ENCODE measurements around the gene SHOC2. TPM values are rescaled to one million over a fixed set of nuclear protein-coding genes. Genes with fewer than 3 reads are reported as not detected.

The SHOC2 gene
- total and polyA plus RNA-seq, 4 donors = 41.3 to 123 (median 48.8) TPM

DNA sequence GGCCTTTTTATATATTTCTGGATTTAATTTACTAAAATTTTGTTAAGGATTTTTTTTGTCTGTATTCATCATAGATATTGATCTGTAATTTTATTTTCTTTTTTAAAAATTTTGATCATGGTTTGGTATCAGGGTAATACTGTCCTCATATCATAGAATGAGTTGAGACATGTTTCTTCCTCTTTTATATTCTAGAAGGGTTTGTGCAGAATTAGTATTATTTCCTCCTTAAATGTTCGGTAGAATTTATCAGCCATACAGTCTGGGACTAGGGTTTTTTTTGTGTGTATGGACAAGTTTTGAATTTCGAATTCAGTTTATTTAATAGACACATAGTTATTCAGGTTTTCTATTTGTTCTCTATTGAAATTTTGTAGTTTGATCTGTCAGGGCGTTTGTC lies 54.0 kb downstream of the SHOC2 start:
- no CpG with 5 or more reads among the region's 3 CpGs for whole genome bisulfite sequencing (ENCODE audit: insufficient coverage)
- no peak overlapping the region for H3K27ac ChIP-seq (ENCODE audit: low read depth, low read length)
- DNase-seq (ENCODE audit: low read depth in 4 of 6, low spot score in 6 of 6) = no peak
- no peaks in the 10 kb centered on the region for H3K36me3 ChIP-seq (ENCODE audit: control insufficient read depth, insufficient read depth, low read length)
- H3K4me1 ChIP-seq (ENCODE audit: control insufficient read depth, insufficient read depth, low read length) = no peaks in the 10 kb centered on the region
- no peak overlapping the region for H3K4me3 ChIP-seq (ENCODE audit: low read depth, low read length)
- H3K27me3 ChIP-seq (ENCODE audit: control insufficient read depth, insufficient read depth, low read length) = no peaks in the 10 kb centered on the region
- H3K9me3 ChIP-seq (ENCODE audit: control insufficient read depth, insufficient read depth, low read length) = no peaks in the 10 kb centered on the region

DNA sequence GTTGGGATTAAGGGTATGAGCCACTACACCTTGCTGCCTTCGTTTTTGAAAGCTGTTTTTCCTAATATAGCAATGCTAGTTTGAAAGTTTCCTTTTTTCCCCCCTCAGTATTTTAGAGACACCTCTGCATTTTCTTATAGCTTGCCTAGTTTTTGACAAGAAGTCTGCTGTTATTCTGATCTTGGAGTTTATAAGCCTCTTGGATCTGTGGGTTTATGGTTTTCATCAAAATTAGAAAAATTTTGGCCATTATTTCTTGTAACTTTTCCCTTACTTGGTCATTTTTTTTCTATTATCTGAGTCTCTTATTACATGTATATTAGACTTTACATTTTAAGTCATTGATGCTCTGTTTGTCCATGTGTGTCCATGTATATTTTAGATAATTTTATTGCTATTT lies 57.2 kb downstream of the SHOC2 start:
- Histone ChIP-seq H3K4me3 (ENCODE audit: low read depth, low read length) (no peak overlapping the region), H3K4me1 (ENCODE audit: control insufficient read depth, insufficient read depth, low read length) (no peaks in the 10 kb centered on the region), H3K27ac (ENCODE audit: low read depth, low read length) (no peak overlapping the region), H3K9me3 (ENCODE audit: control insufficient read depth, insufficient read depth, low read length) (no peaks in the 10 kb centered on the region), H3K36me3 (ENCODE audit: control insufficient read depth, insufficient read depth, low read length) (no peaks in the 10 kb centered on the region), H3K27me3 (ENCODE audit: control insufficient read depth, insufficient read depth, low read length) (no peaks in the 10 kb centered on the region)
- no CpG with 5 or more reads among the region's 1 CpG for WGBS (ENCODE audit: insufficient coverage)
- DNase-seq (ENCODE audit: low read depth in 4 of 6, low spot score in 6 of 6) = no peak

DNA sequence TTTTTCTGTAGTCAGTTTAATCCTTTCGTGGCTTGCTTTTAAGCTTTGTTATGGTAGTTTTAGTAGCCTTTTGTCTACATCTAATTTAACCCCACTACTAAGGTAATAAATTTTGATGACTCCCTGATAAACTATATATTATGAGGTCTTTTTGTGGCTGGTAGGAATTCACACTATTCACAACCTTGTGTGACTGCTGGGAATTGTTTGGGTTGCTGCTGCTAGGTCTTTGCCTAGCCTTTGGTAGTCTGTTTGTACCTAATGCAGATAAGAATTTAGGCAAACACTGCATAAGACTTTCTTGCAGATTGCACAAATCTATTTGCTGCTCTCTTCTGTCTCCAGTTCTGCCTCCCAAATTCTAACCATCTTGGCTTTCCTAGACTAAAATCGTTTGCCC lies 58.3 kb downstream of the SHOC2 start:
- no CpG with 5 or more reads among the region's 2 CpGs for WGBS (ENCODE audit: insufficient coverage)
- Histone ChIP-seq H3K4me1 (ENCODE audit: control insufficient read depth, insufficient read depth, low read length) (no peaks in the 10 kb centered on the region), H3K36me3 (ENCODE audit: control insufficient read depth, insufficient read depth, low read length) (no peaks in the 10 kb centered on the region), H3K27ac (ENCODE audit: low read depth, low read length) (no peak overlapping the region), H3K27me3 (ENCODE audit: control insufficient read depth, insufficient read depth, low read length) (no peaks in the 10 kb centered on the region), H3K9me3 (ENCODE audit: control insufficient read depth, insufficient read depth, low read length) (no peaks in the 10 kb centered on the region), H3K4me3 (ENCODE audit: low read depth, low read length) (no peak overlapping the region)
- no peak for DNase-seq (ENCODE audit: low read depth in 4 of 6, low spot score in 6 of 6)

DNA sequence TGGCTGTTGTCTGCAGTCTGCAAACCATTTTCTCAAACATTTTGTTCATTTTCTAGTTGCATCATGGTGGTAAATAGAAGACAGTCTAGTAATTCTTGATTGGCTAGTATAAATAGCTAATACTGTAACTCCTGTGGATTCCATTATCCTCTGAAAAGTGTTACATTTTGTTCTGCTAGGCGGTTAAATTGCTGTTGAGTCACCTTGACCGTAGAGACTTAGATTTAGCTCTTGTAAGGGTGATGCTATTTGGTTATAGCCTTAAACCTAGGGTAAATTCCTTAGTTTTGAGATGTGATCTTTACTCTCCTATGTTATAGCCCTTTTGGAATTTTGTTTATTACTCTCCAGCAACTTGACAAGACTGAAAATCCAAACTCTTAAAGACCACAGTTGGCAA lies 58.8 kb downstream of the SHOC2 start:
- WGBS (ENCODE audit: insufficient coverage) = no CpG with 5 or more reads among the region's 2 CpGs
- H3K4me1 ChIP-seq (ENCODE audit: control insufficient read depth, insufficient read depth, low read length) = no peaks in the 10 kb centered on the region

DNA sequence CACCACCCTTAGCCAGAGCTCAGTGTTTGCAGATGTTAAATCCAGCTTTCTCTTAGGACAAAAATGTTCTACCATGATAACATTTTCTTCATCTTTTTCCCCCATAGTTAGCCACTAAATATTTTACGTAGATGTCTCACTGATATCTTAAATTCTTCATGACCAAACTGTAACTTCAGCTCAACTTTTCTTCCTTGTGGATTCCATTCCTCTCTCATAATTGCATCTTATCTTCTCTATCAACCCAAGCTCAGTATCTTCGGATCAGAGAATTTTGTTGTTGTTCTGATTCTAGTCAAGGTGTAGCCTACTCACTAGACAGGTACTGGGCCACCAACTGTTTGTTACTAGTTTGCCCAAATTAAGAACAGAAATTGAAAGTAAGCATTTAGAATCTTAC lies 60.2 kb downstream of the SHOC2 start:
- Histone ChIP-seq H3K9me3 (ENCODE audit: control insufficient read depth, insufficient read depth, low read length) (no peaks in the 10 kb centered on the region), H3K27ac (ENCODE audit: low read depth, low read length) (no peak overlapping the region), H3K27me3 (ENCODE audit: control insufficient read depth, insufficient read depth, low read length) (no peaks in the 10 kb centered on the region), H3K4me1 (ENCODE audit: control insufficient read depth, insufficient read depth, low read length) (no peaks in the 10 kb centered on the region), H3K4me3 (ENCODE audit: low read depth, low read length) (no peak overlapping the region), H3K36me3 (ENCODE audit: control insufficient read depth, insufficient read depth, low read length) (no peaks in the 10 kb centered on the region)
- DNase-seq (ENCODE audit: low read depth in 4 of 6, low spot score in 6 of 6) = no peak
- 100% methylated on average over 1 of the region's 2 CpGs for WGBS (ENCODE audit: insufficient coverage)

More for the DNA sequence above, 58.8 kb downstream of the SHOC2 start:
- Histone ChIP-seq H3K36me3 (ENCODE audit: control insufficient read depth, insufficient read depth, low read length) (no peaks in the 10 kb centered on the region), H3K4me3 (ENCODE audit: low read depth, low read length) (no peak overlapping the region), H3K27me3 (ENCODE audit: control insufficient read depth, insufficient read depth, low read length) (no peaks in the 10 kb centered on the region), H3K27ac (ENCODE audit: low read depth, low read length) (no peak overlapping the region), H3K9me3 (ENCODE audit: control insufficient read depth, insufficient read depth, low read length) (no peaks in the 10 kb centered on the region)
- no peak for DNase-seq (ENCODE audit: low read depth in 4 of 6, low spot score in 6 of 6)

DNA sequence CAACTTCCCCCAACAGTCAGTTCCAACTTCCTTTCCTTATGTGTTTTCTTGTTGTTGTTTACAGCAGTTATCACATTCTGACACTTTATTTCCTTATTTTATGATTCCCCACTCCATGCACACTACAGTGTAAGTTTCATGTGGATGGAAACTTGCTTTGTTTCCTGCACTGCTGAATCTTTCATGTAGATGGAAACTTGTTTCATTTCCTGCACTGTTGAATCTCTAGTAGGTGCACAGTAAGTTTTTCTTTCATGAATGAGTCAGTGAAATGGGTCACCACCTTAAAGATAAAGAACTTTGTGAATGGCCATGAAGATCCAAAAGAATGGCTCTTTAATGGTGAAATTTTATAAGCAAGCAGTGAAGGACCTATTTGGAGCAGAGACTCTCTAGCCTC lies 61.4 kb downstream of the SHOC2 start:
- Histone ChIP-seq H3K36me3 (ENCODE audit: control insufficient read depth, insufficient read depth, low read length) (no peaks in the 10 kb centered on the region), H3K4me1 (ENCODE audit: control insufficient read depth, insufficient read depth, low read length) (no peaks in the 10 kb centered on the region), H3K27me3 (ENCODE audit: control insufficient read depth, insufficient read depth, low read length) (no peaks in the 10 kb centered on the region), H3K4me3 (ENCODE audit: low read depth, low read length) (no peak overlapping the region), H3K9me3 (ENCODE audit: control insufficient read depth, insufficient read depth, low read length) (no peaks in the 10 kb centered on the region), H3K27ac (ENCODE audit: low read depth, low read length) (no peak overlapping the region)
- DNase-seq (ENCODE audit: low read depth in 4 of 6, low spot score in 6 of 6) = no peak

DNA sequence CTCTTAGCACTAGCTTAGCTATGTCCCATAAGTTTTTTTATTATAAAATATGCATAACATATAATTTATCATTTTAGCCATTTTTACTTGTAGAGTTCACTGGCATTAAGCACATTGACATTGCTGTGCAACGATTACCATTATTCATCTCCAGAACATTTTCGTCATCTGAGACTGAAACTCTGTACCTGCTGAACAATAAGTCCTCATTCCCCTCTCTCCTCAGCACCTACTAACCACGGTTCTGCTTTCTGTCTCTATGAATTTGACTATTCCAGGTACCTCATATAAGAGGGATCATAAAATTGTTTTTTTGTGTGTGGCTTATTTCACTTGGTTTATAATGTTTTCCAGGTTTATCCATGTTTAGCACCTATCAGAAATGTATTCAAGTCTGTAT lies 64.1 kb downstream of the SHOC2 start:
- 100% methylated on average over 2 of the region's 3 CpGs for WGBS (ENCODE audit: insufficient coverage)

DNA sequence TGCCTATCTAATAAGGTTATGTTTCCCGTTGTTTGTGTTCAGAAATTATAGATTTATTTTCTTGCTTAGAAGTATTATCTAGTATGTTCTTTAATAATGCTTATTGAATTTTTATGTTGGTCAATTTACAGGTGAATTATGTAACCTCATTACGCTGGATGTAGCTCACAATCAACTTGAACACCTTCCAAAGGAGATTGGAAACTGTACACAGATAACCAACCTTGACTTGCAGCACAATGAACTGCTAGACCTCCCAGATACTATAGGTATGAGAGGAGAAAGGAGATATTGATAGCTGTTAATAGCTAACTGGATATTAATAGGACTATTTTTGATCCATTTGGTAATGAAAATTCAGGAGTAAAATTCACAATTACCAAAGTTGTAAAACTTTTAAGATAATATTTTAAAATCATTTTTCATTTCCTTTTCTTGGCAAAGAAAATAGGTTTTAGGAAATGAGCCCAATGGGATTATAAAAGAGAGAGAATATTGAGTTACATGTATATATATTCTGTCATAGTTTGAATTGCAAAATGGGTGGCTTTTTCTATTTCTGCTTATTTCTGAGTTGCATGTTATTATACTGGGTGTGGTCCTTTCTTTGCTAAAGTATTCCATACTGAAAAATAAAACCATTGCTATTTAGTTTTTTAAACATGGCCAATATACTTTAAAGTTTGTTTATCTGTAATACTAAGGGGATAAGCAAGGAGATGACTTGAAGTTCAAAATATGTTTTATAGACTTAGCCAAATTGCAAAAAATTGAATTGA lies 66.3 kb downstream of the SHOC2 start:
- DNase-seq (ENCODE audit: low read depth in 4 of 6, low spot score in 6 of 6) = no peak
- no peaks in the 10 kb centered on the region for H3K4me1 ChIP-seq (ENCODE audit: control insufficient read depth, insufficient read depth, low read length)
- WGBS (ENCODE audit: insufficient coverage) = no CpG with 5 or more reads among the region's 2 CpGs
- H3K27ac ChIP-seq (ENCODE audit: low read depth, low read length) = no peak overlapping the region
- H3K36me3 ChIP-seq (ENCODE audit: control insufficient read depth, insufficient read depth, low read length) = no peaks in the 10 kb centered on the region
- no peak overlapping the region for H3K4me3 ChIP-seq (ENCODE audit: low read depth, low read length)
- no peaks in the 10 kb centered on the region for H3K9me3 ChIP-seq (ENCODE audit: control insufficient read depth, insufficient read depth, low read length)
- H3K27me3 ChIP-seq (ENCODE audit: control insufficient read depth, insufficient read depth, low read length) = no peaks in the 10 kb centered on the region

More for the DNA sequence above, 64.1 kb downstream of the SHOC2 start:
- no peak overlapping the region for H3K4me3 ChIP-seq (ENCODE audit: low read depth, low read length)
- no peak for DNase-seq (ENCODE audit: low read depth in 4 of 6, low spot score in 6 of 6)
- no peaks in the 10 kb centered on the region for H3K4me1 ChIP-seq (ENCODE audit: control insufficient read depth, insufficient read depth, low read length)
- no peaks in the 10 kb centered on the region for H3K36me3 ChIP-seq (ENCODE audit: control insufficient read depth, insufficient read depth, low read length)
- no peaks in the 10 kb centered on the region for H3K9me3 ChIP-seq (ENCODE audit: control insufficient read depth, insufficient read depth, low read length)
- no peaks in the 10 kb centered on the region for H3K27me3 ChIP-seq (ENCODE audit: control insufficient read depth, insufficient read depth, low read length)
- no peak overlapping the region for H3K27ac ChIP-seq (ENCODE audit: low read depth, low read length)

DNA sequence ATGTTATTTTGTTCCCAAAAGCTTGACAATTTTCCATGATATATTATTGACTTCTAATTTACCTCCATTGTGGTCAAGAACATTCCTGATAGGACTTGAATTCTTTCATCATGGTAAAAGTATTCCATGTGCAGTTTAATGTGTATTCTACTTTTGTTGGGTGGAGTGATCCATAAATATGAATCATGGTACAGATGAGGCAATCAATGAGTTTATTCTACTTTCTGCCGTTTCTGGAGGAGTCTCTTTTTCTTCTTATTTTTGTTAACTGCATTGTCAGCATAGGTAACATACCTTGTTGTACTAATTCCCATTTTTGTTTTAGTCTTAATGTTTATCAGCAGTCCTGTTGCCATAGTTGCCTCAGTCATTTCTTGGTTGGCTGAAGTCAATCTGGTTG lies 69.6 kb downstream of the SHOC2 start:
- Histone ChIP-seq H3K27ac (ENCODE audit: low read depth, low read length) (no peak overlapping the region), H3K4me3 (ENCODE audit: low read depth, low read length) (no peak overlapping the region), H3K4me1 (ENCODE audit: control insufficient read depth, insufficient read depth, low read length) (no peaks in the 10 kb centered on the region), H3K9me3 (ENCODE audit: control insufficient read depth, insufficient read depth, low read length) (no peaks in the 10 kb centered on the region), H3K36me3 (ENCODE audit: control insufficient read depth, insufficient read depth, low read length) (no peaks in the 10 kb centered on the region), H3K27me3 (ENCODE audit: control insufficient read depth, insufficient read depth, low read length) (no peaks in the 10 kb centered on the region)
- no CpG with 5 or more reads among the region's 1 CpG for WGBS (ENCODE audit: insufficient coverage)
- DNase-seq (ENCODE audit: low read depth in 4 of 6, low spot score in 6 of 6) = no peak

DNA sequence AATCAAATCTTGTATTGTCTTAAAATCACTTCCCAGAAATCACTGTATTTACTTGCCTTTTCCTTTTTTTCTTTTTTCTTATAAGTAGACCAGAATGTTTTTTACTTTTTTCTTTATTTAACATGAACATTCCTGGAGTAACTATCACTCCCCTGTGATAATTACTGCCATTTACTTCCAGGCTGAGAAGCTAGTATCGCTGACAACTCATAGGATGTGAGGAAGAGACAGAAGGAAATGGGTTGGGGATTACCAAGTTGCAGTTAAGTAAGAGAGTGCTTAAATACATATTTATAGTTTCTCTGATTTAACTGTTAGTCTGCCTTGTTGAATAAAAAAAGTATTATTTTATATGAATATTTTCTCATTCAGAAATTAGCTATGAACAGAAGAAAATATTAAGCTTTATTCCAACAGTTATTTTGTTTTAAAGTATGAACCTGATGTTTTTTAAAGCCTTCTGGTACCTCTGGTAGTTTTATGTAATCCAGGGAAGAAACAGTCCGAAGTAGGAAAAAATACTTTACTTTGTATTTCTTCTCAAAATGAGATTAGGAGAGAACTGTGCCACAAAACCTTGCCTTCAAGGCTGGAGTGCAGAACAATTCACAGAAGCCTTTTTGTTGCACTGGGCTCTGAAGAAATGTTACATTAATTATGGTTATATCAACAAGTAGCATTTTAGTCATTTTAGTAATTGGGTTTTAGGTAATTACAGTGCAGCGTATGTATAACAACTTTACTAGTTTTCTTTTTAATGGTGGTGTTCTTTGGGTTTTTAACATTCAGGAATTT lies 72.8 kb downstream of the SHOC2 start:
- no peak overlapping the region for H3K27ac ChIP-seq (ENCODE audit: low read depth, low read length)
- no peaks in the 10 kb centered on the region for H3K9me3 ChIP-seq (ENCODE audit: control insufficient read depth, insufficient read depth, low read length)
- H3K27me3 ChIP-seq (ENCODE audit: control insufficient read depth, insufficient read depth, low read length) = no peaks in the 10 kb centered on the region
- no CpG with 5 or more reads among the region's 3 CpGs for WGBS (ENCODE audit: insufficient coverage)
- H3K4me3 ChIP-seq (ENCODE audit: low read depth, low read length) = no peak overlapping the region
- no peaks in the 10 kb centered on the region for H3K4me1 ChIP-seq (ENCODE audit: control insufficient read depth, insufficient read depth, low read length)
- DNase-seq (ENCODE audit: low read depth in 4 of 6, low spot score in 6 of 6) = no peak
- no peaks in the 10 kb centered on the region for H3K36me3 ChIP-seq (ENCODE audit: control insufficient read depth, insufficient read depth, low read length)

All from spinal cord (tissue), 10 donors.